Gastroesophageal sphincter (tissue), 4 donors: ENCODE results near the gene USP46. TPM values are rescaled to one million over a fixed set of nuclear protein-coding genes. Genes with fewer than 3 reads are reported as not detected.

Experiments used
- ATAC-seq: fragments of 150-250 bp; one replicate; pipeline ENCODE4 v1.9.1; 2016; ENCODE audit warnings: mild to moderate bottlenecking, moderate library complexity
- H3K27ac ChIP-seq, 4 donors: fragments of 200-600 bp; sonication (generic) in 3 of 4; 1 replicate in 3 of 4; 2 replicates in 1 of 4; pipeline ENCODE4 v1.5.1; 2016 to 2019
- H3K27me3 ChIP-seq: fragments of 200-600 bp; sonication (generic); one replicate; pipeline ENCODE4 v1.5.1; 2019
- H3K36me3 ChIP-seq, 2 donors: fragments of 200-600 bp; sonication (generic); one replicate each; pipeline ENCODE4 v1.5.1; 2019; ENCODE audit warnings: control low read depth in 1 of 2
- H3K4me1 ChIP-seq, 3 donors: fragments of 200-600 bp; sonication (generic); 1 replicate in 2 of 3; 2 replicates in 1 of 3; pipeline ENCODE4 v1.5.1; 2016 to 2019; ENCODE audit warnings: control low read depth in 2 of 3
- H3K4me3 ChIP-seq, 2 donors: fragments of 200-600 bp; sonication (generic); one replicate each; pipeline ENCODE4 v1.5.1; 2019; ENCODE audit warnings: mild to moderate bottlenecking in 1 of 2, moderate library complexity in 1 of 2
- H3K9me3 ChIP-seq, 3 donors: fragments of 200-600 bp; sonication (generic); one replicate each; pipeline ENCODE4 v1.5.1; 2017 to 2019; ENCODE audit warnings: control low read depth in 2 of 3
- EP300 ChIP-seq: sonication (generic); formaldehyde crosslinking; IDR thresholded peaks from one replicate; pipeline ENCODE4 v1.6.1; 2017; ENCODE audit warnings: antibody characterized with exemption, mild to moderate bottlenecking
- POLR2A ChIP-seq, 2 donors: fragments of 450-650 bp; IDR thresholded peaks; one replicate each; pipeline ENCODE4 v1.6.1; 2017; ENCODE audit warnings: antibody characterized with exemption in 2 of 2, mild to moderate bottlenecking in 2 of 2, moderate library complexity in 1 of 2
- POLR2AphosphoS5 ChIP-seq: sonication (generic); formaldehyde crosslinking; IDR thresholded peaks from one replicate; pipeline ENCODE4 v1.6.1; 2017; ENCODE audit warnings: antibody characterized with exemption
- WGBS, 2 donors: methylation state at CpG; one replicate each; pipeline ENCODE4 v1.1.5; 2018; ENCODE audit warnings: low coverage in 1 of 2; 5-methylcytosine and 5-hydroxymethylcytosine counted together
- total RNA-seq, 4 donors: library from RNA; depleted of rRNA; stranded (reverse); fragments of >200 nt; gene quantifications; one replicate each; pipeline ENCODE4 v1.1.0, GENCODE V29; 2016
- TF ChIP-seq, protein P1 (sequence below), 4 experiments: fragments of 200-600 bp in 2 of 4; fragments of 450-650 bp in 2 of 4; sonication (generic) in 1 of 4; IDR thresholded peaks; one replicate each; pipeline ENCODE4 v1.5.1; 2017 to 2019; ENCODE audit warnings: antibody characterized with exemption in 4 of 4, mild to moderate bottlenecking in 2 of 4, moderate library complexity in 2 of 4

The USP46 gene
- total RNA-seq, 4 donors from 2014 or later = 8.1 to 9.5 (median 8.7) TPM

DNA sequence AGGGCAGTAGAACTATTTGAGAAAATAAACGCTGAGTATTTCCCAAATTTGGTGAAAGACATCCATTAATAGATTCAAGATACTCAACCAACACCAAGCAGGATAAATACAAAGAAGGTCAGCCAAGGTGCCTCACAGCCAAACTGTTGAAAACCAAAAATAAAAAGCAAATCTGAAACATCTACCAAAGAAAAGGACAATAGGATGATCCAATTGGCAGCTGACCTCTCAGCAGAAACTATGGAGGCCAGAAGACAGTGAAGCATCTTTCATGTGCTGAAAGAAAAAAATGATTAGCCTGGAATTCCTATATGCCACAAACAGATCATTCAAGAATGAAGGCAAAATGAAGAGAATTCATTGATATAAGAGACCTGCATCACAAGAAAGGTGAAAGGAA lies 44.9 kb downstream of the USP46 start:
- 73 to 100% methylated on average over 1 of the region's 1 CpG for WGBS, 2 donors
- TF ChIP-seq, protein P1, sequence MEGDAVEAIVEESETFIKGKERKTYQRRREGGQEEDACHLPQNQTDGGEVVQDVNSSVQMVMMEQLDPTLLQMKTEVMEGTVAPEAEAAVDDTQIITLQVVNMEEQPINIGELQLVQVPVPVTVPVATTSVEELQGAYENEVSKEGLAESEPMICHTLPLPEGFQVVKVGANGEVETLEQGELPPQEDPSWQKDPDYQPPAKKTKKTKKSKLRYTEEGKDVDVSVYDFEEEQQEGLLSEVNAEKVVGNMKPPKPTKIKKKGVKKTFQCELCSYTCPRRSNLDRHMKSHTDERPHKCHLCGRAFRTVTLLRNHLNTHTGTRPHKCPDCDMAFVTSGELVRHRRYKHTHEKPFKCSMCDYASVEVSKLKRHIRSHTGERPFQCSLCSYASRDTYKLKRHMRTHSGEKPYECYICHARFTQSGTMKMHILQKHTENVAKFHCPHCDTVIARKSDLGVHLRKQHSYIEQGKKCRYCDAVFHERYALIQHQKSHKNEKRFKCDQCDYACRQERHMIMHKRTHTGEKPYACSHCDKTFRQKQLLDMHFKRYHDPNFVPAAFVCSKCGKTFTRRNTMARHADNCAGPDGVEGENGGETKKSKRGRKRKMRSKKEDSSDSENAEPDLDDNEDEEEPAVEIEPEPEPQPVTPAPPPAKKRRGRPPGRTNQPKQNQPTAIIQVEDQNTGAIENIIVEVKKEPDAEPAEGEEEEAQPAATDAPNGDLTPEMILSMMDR (IDR thresholded peaks at IDR 0.05) = no peak
- TF ChIP-seq POLR2A (IDR thresholded peaks at IDR 0.05) (no peak), POLR2AphosphoS5 (no peak), EP300 (no peak)
- peaks cover 0 to 20% (median 3%) of the 10 kb centered on the region in 3 donors for H3K4me1 ChIP-seq
- no peak overlapping the region for H3K27ac ChIP-seq
- peaks cover 0 to 18% of the 10 kb centered on the region in 2 donors for H3K36me3 ChIP-seq
- H3K27me3 ChIP-seq = no peaks in the 10 kb centered on the region
- H3K4me3 ChIP-seq = no peak overlapping the region
- no peak for ATAC-seq
- H3K9me3 ChIP-seq = no peaks in the 10 kb centered on the region

DNA sequence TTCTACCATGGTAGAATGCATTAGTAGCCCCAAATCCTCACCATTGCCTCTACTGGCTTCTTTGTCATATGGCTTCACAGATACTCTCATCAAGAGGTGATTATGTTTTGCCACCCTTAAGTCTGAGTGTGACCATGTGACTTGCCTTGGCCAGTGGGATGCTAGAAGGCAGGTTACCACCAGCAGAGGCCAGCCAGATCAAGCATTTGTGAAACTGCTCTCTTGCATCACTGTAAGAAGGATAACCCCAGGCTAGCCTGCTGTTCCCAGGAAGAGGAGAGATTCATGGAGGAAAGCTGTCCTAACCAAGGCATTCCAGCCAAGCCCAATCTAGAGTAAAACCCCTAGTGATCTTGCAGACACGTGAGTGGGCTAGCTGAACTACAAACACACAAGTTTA lies 46.8 kb downstream of the USP46 start:
- Histone ChIP-seq H3K4me3 (no peak overlapping the region), H3K27me3 (no peaks in the 10 kb centered on the region), H3K4me1 (peaks cover 0 to 1% (median 0%) of the 10 kb centered on the region in 3 donors), H3K27ac (no peak overlapping the region), H3K36me3 (peaks cover 0 to 36% of the 10 kb centered on the region in 2 donors), H3K9me3 (no peaks in the 10 kb centered on the region)
- ATAC-seq = no peak
- no peak for TF ChIP-seq POLR2A (IDR thresholded peaks at IDR 0.05)
- TF ChIP-seq EP300 = no peak
- WGBS, 2 donors = 80 to 100% methylated on average over 1 of the region's 1 CpG

DNA sequence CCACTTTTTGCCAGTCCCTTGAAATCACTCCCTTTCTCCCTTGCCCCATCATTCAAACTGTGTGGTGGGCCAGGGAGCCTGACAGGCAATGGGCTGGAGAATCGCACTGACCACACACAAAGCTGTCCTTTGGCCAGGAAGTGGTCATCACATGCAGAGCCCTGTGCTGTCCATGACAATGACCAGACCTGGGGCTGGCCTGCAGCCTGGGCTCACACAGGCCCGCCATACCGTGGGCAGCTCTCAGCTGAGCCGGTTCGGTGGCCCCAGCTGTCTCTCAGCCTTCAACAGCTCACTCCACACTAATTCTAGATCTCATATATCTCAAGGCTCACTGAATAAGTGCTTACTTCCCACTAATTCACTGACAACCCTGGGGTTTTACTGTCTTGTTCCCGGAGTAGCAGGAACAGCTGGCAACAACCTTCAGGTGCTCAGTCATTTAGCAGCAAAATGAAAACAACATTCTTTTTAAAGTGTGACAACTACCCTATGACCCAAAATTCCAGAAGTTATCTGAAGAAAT lies 48.0 kb downstream of the USP46 start:
- Histone ChIP-seq H3K27me3 (no peaks in the 10 kb centered on the region), H3K4me1 (no peaks in the 10 kb centered on the region), H3K36me3 (peaks cover 0 to 48% of the 10 kb centered on the region in 2 donors), H3K4me3 (no peak overlapping the region), H3K27ac (no peak overlapping the region), H3K9me3 (no peaks in the 10 kb centered on the region)
- 71 to 75% methylated on average over 1 of the region's 6 CpGs for WGBS, 2 donors
- TF ChIP-seq EP300 = no peak
- TF ChIP-seq, protein P1 (IDR thresholded peaks at IDR 0.05) = no peak
- no peak for TF ChIP-seq POLR2A (IDR thresholded peaks at IDR 0.05)
- TF ChIP-seq POLR2AphosphoS5 = no peak
- no peak for ATAC-seq

DNA sequence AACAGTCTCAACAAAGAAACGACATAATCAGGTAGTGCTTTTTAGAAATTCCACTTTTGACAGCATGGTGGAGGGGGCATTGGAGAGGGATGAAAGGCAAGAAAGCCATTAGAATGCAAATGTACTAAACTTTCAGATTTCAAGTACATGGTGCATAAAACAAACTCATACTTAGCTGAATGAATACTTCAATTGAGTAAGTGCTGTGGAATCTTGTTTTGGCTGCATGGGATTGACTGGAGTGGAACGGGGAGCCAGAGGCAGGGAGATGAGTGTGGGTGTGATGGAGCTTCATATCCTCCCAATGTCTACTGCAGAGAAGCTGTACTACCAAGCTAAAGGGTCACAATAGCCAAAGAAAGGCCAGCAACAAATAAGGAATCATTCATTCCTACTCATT lies 52.4 kb downstream of the USP46 start:
- Histone ChIP-seq H3K4me1 (no peaks in the 10 kb centered on the region), H3K4me3 (no peak overlapping the region), H3K36me3 (peaks cover 0 to 74% of the 10 kb centered on the region in 2 donors), H3K27ac (no peak overlapping the region), H3K27me3 (no peaks in the 10 kb centered on the region), H3K9me3 (no peaks in the 10 kb centered on the region)
- WGBS, 2 donors = 50 to 77% methylated on average over 1 to 2 of the region's 2 CpGs
- no peak for TF ChIP-seq EP300
- TF ChIP-seq, protein P1 (IDR thresholded peaks at IDR 0.05) = no peak
- no peak for TF ChIP-seq POLR2AphosphoS5
- no peak for TF ChIP-seq POLR2A (IDR thresholded peaks at IDR 0.05)
- ATAC-seq = no peak

DNA sequence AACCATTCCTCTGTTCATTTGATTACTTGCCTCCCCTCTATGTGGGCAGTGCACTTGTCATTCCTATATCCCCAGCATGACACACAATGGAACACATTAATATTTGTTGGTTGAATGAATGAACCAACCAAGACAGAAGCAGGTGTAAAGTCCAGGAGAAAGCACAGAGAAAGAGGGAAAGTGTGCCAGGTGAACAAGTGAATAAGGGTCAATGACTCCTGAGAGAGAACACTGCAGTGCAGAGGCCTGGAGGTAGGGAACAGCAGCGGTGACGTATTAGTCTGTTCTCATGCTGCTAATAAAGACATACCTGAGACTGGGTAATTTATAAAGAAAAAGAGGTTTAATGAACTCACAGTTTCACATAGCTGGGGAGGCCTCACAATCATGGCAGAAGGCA lies 53.1 kb downstream of the USP46 start:
- TF ChIP-seq, protein P1 (IDR thresholded peaks at IDR 0.05) = no peak
- TF ChIP-seq EP300 (no peak), POLR2A (IDR thresholded peaks at IDR 0.05) (no peak), POLR2AphosphoS5 (no peak)
- Histone ChIP-seq H3K27ac (no peak overlapping the region), H3K36me3 (peaks cover 0 to 78% of the 10 kb centered on the region in 2 donors), H3K4me1 (no peaks in the 10 kb centered on the region), H3K27me3 (no peaks in the 10 kb centered on the region), H3K9me3 (no peaks in the 10 kb centered on the region), H3K4me3 (no peak overlapping the region)
- WGBS, 2 donors = 89 to 100% methylated on average over 2 of the region's 2 CpGs
- no peak for ATAC-seq
